ENCODE measurements around the gene GUCY1B1.

GRCh38 chr4:155759372-155760252 is 791 bp downstream of the GUCY1B1 start:
- TF ChIP-seq CTCF (conservative IDR thresholded peaks at IDR 0.05 in 1 of 2, IDR thresholded peaks at IDR 0.05 in 1 of 2; ENCODE audit: low read depth in 1 of 2, low read length in 2 of 2): no peak
- no peak for TF ChIP-seq EZH2 (IDR thresholded peaks at IDR 0.05; ENCODE audit: low read length, missing control alignments)

Data from fibroblast of lung (primary cell).